Measurements from ENCODE around the gene PGM1. TPM values are rescaled to one million over a fixed set of nuclear protein-coding genes. Genes with fewer than 3 reads are reported as not detected.

The PGM1 gene
- total RNA-seq, 1 experiment from 2014 or later, result 77.2 TPM

DNA sequence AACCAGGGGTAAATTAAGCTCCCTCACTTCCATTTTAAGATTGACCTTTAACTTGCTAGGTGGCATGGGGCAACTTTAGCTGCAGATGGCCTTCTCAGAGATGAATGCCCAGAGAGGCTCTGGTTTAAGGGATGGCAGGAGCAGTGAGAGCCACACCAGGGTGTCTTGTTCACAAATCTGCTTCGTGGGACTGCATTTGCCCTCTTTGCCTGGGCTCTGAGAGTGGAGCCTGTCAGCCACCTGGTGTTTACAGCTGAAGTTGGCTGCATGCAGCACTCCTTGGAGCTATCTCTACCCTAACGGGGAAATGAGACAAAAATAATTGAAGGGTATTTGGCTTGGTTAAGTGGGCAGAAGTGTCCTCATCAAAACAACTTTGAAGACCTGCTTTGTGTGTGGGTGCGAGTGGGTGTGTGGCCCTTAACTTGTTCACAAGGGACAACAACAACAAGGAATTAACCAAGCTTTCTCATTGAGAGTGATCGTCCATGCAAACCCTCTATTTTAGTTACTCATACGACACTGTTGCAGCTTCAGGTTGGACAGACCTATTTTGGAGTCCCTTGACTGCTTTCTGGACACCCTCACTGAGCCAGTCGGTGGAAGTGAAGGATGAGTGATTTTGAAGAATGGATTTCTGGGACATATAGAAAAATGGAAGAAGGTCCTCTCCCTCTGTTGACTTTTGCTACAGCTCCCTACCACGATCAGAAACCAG is 29.8 kb downstream of the PGM1 start:
- in situ Hi-C loops (cut with HindIII; ENCODE audit: low pct_unique_long_range_greater_than_20kb, low sequenced_read_pairs) (no loop called here), intact Hi-C loops (cut with micrococcal nuclease; ENCODE audit: unreplicated experiment) (no loop called here)
- Histone ChIP-seq H3K4me3 (ENCODE audit: low read depth in 2 of 2, low read length in 2 of 2) (no peak overlapping the region), H3K36me3 (ENCODE audit: control insufficient read depth, insufficient read depth, low read length) (no peaks in the 10 kb centered on the region), H3K27me3 (ENCODE audit: control insufficient read depth, insufficient read depth, low read length) (no peaks in the 10 kb centered on the region), H3K4me1 (ENCODE audit: control insufficient read depth, insufficient read depth, low read length) (no peaks in the 10 kb centered on the region), H3K9me3 (ENCODE audit: control insufficient read depth, insufficient read depth, low read depth, low read length) (no peaks in the 10 kb centered on the region), H3K27ac (ENCODE audit: low read length) (no peak overlapping the region)
- BruUV-seq (replicated peaks), result no TSS peak
- ChIA-PET POLR2A (no interaction called here), CTCF (no interaction called here)
- ATAC-seq (no peak), DNase-seq (ENCODE audit: low read depth, low spot score) (no peak)
- TF ChIP-seq, protein P1, sequence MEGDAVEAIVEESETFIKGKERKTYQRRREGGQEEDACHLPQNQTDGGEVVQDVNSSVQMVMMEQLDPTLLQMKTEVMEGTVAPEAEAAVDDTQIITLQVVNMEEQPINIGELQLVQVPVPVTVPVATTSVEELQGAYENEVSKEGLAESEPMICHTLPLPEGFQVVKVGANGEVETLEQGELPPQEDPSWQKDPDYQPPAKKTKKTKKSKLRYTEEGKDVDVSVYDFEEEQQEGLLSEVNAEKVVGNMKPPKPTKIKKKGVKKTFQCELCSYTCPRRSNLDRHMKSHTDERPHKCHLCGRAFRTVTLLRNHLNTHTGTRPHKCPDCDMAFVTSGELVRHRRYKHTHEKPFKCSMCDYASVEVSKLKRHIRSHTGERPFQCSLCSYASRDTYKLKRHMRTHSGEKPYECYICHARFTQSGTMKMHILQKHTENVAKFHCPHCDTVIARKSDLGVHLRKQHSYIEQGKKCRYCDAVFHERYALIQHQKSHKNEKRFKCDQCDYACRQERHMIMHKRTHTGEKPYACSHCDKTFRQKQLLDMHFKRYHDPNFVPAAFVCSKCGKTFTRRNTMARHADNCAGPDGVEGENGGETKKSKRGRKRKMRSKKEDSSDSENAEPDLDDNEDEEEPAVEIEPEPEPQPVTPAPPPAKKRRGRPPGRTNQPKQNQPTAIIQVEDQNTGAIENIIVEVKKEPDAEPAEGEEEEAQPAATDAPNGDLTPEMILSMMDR (IDR thresholded peaks at IDR 0.05), result no peak
- no peak for TF ChIP-seq TCF7L2 (IDR thresholded peaks at IDR 0.05; ENCODE audit: low read depth, low read length)
- TF ChIP-seq POLR2AphosphoS5 (IDR thresholded peaks at IDR 0.05; ENCODE audit: low read depth, low read length), result no peak
- TF ChIP-seq, protein P2, sequence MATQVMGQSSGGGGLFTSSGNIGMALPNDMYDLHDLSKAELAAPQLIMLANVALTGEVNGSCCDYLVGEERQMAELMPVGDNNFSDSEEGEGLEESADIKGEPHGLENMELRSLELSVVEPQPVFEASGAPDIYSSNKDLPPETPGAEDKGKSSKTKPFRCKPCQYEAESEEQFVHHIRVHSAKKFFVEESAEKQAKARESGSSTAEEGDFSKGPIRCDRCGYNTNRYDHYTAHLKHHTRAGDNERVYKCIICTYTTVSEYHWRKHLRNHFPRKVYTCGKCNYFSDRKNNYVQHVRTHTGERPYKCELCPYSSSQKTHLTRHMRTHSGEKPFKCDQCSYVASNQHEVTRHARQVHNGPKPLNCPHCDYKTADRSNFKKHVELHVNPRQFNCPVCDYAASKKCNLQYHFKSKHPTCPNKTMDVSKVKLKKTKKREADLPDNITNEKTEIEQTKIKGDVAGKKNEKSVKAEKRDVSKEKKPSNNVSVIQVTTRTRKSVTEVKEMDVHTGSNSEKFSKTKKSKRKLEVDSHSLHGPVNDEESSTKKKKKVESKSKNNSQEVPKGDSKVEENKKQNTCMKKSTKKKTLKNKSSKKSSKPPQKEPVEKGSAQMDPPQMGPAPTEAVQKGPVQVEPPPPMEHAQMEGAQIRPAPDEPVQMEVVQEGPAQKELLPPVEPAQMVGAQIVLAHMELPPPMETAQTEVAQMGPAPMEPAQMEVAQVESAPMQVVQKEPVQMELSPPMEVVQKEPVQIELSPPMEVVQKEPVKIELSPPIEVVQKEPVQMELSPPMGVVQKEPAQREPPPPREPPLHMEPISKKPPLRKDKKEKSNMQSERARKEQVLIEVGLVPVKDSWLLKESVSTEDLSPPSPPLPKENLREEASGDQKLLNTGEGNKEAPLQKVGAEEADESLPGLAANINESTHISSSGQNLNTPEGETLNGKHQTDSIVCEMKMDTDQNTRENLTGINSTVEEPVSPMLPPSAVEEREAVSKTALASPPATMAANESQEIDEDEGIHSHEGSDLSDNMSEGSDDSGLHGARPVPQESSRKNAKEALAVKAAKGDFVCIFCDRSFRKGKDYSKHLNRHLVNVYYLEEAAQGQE (IDR thresholded peaks at IDR 0.05; ENCODE audit: insufficient read depth in 1 of 2, low read depth in 2 of 2, low read length in 1 of 2), result no peak
- no peak for TF ChIP-seq SIN3A (IDR thresholded peaks at IDR 0.05; ENCODE audit: borderline replicate concordance, insufficient read depth, low read depth, low read length)

DNA sequence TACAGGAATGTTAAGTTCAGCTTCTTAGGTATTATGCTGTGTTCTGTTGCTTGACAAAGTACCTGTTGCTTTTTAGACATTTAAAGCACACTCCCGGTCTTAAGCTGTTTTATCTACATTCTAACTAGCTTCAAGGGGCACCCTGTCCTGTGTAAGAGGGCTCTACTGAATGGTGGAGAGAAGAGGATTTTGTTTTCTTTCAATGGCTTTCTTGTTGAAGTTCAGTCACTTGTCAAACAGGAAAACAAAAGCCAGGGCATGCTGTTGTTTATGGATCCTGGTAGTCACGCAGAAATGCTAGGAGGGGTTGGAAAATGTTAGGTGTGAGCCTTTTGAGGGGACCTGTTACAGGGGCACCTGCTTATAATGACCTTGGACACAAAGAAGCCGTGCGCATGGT is 30.7 kb downstream of the PGM1 start:
- no peaks in the 10 kb centered on the region for H3K27me3 ChIP-seq (ENCODE audit: control insufficient read depth, insufficient read depth, low read length)
- ATAC-seq, result no peak
- H3K9me3 ChIP-seq (ENCODE audit: control insufficient read depth, insufficient read depth, low read depth, low read length), result no peaks in the 10 kb centered on the region
- CTCF ChIA-PET, result no interaction called here
- in situ Hi-C loops (cut with HindIII; ENCODE audit: low pct_unique_long_range_greater_than_20kb, low sequenced_read_pairs) (no loop called here), intact Hi-C loops (cut with micrococcal nuclease; ENCODE audit: unreplicated experiment) (no loop called here)
- TF ChIP-seq POLR2AphosphoS5 (IDR thresholded peaks at IDR 0.05; ENCODE audit: low read depth, low read length) (no peak), SIN3A (IDR thresholded peaks at IDR 0.05; ENCODE audit: borderline replicate concordance, insufficient read depth, low read depth, low read length) (no peak), TCF7L2 (IDR thresholded peaks at IDR 0.05; ENCODE audit: low read depth, low read length) (no peak)
- TF ChIP-seq, protein P1 (IDR thresholded peaks at IDR 0.05), result no peak
- TF ChIP-seq, protein P2 (IDR thresholded peaks at IDR 0.05; ENCODE audit: insufficient read depth in 1 of 2, low read depth in 2 of 2, low read length in 1 of 2), result no peak
- H3K4me3 ChIP-seq (ENCODE audit: low read depth in 2 of 2, low read length in 2 of 2), result no peak overlapping the region
- POLR2A ChIA-PET, result no interaction called here
- no peak overlapping the region for H3K27ac ChIP-seq (ENCODE audit: low read length)
- H3K36me3 ChIP-seq (ENCODE audit: control insufficient read depth, insufficient read depth, low read length), result no peaks in the 10 kb centered on the region
- DNase-seq (ENCODE audit: low read depth, low spot score), result no peak
- no TSS peak for BruUV-seq (replicated peaks)
- no peaks in the 10 kb centered on the region for H3K4me1 ChIP-seq (ENCODE audit: control insufficient read depth, insufficient read depth, low read length)

All from Panc1 (cell line).